Activated CD4-positive, alpha-beta memory T cell treated with anti-CD3 and anti-CD28 coated beads for 36 hours (primary cell): Measurements from ENCODE around the gene TACC2. TPM values are rescaled to one million over a fixed set of nuclear protein-coding genes. Genes with fewer than 3 reads are reported as not detected.

Experiments
- CTCF ChIA-PET: fragments of 350-600 bp; sonication (Branson Sonifier 250); formaldehyde crosslinking; loops from one replicate; lab custom pipeline; 2021; ENCODE audit warnings: antibody characterized with exemption, inconsistent platforms; lab: Charles Lee
- POLR2A ChIA-PET: fragments of 350-600 bp; sonication (Branson Sonifier 250); formaldehyde crosslinking; loops from one replicate; lab custom pipeline; 2021; ENCODE audit warnings: antibody characterized with exemption; lab: Charles Lee
- DNase-seq: peaks from one replicate; pipeline ENCODE4 v3.0.0-alpha.2; 2020
- H3K27ac Mint-ChIP-seq: one replicate; pipeline ENCODE4 v1.8.0; 2021; ENCODE audit warnings: mixed read lengths
- H3K27me3 Mint-ChIP-seq: one replicate; pipeline ENCODE4 v1.8.0; 2021; ENCODE audit warnings: mixed read lengths
- H3K36me3 Mint-ChIP-seq: one replicate; pipeline ENCODE4 v1.8.0; 2021; ENCODE audit warnings: mixed read lengths
- H3K4me1 Mint-ChIP-seq: one replicate; pipeline ENCODE4 v1.8.0; 2021; ENCODE audit warnings: low read depth, mixed read lengths
- H3K4me3 Mint-ChIP-seq: one replicate; pipeline ENCODE4 v1.8.0; 2021; ENCODE audit warnings: mild to moderate bottlenecking, mixed read lengths
- H3K9me3 Mint-ChIP-seq: one replicate; pipeline ENCODE4 v1.8.0; 2021; ENCODE audit warnings: mixed read lengths
- intact Hi-C: fragments of 100-400 bp; cut with micrococcal nuclease; formaldehyde crosslinking; loops from one replicate; pipeline ENCODE4 v1.15.1; 2023
- total RNA-seq, 2 experiments: library from RNA; stranded (reverse); gene quantifications; one replicate each; pipeline ENCODE4 v1.2.3, GENCODE V29; 2021

Gene TACC2
- total RNA-seq, 2 experiments from 2014 or later = not detected

GRCh38 chr10:122130474-122131110, 141.6 kb downstream of the TACC2 start:
- POLR2A ChIA-PET = no interaction called here
- intact Hi-C loops = no loop called here
- Mint-ChIP-seq H3K4me1 (no peaks in the 10 kb centered on the region), H3K4me3 (no peak overlapping the region), H3K36me3 (no peaks in the 10 kb centered on the region), H3K27ac (no peak overlapping the region), H3K27me3 (peaks cover 9% of the 10 kb centered on the region), H3K9me3 (no peaks in the 10 kb centered on the region)
- CTCF ChIA-PET = interaction anchor here (1.8 kb wide), 1 partner anchor 13 kb away, joined by 7 read pairs; no protein-coding TSS in a partner anchor
- DNase-seq = no peak

- POLR2A ChIA-PET = no interaction called here
- intact Hi-C loops = no loop called here
- CTCF ChIA-PET = interaction anchor here (1.6 kb wide), 1 partner anchor 10 kb away, joined by 4 read pairs; no protein-coding TSS in a partner anchor
- Mint-ChIP-seq H3K4me1 (no peaks in the 10 kb centered on the region), H3K27me3 (peaks cover 9% of the 10 kb centered on the region), H3K4me3 (no peak overlapping the region), H3K27ac (no peak overlapping the region), H3K9me3 (no peaks in the 10 kb centered on the region), H3K36me3 (no peaks in the 10 kb centered on the region)
- no peak for DNase-seq
Measured at GRCh38 chr10:122132331-122132755, 143.4 kb downstream of the TACC2 start.

GRCh38 chr10:122132882-122133565, 144.1 kb downstream of the TACC2 start:
- Mint-ChIP-seq H3K36me3 (no peaks in the 10 kb centered on the region), H3K27me3 (peaks cover 9% of the 10 kb centered on the region), H3K9me3 (no peaks in the 10 kb centered on the region), H3K27ac (no peak overlapping the region), H3K4me1 (no peaks in the 10 kb centered on the region), H3K4me3 (no peak overlapping the region)
- ChIA-PET POLR2A (no interaction called here), CTCF (interaction anchor here (1.6 kb wide), 1 partner anchor 10 kb away, joined by 4 read pairs; no protein-coding TSS in a partner anchor)
- no peak for DNase-seq
- intact Hi-C loops = no loop called here

- POLR2A ChIA-PET = no interaction called here
- H3K27ac Mint-ChIP-seq = no peak overlapping the region
- H3K36me3 Mint-ChIP-seq = no peaks in the 10 kb centered on the region
- H3K4me1 Mint-ChIP-seq = no peaks in the 10 kb centered on the region
- intact Hi-C loops = no loop called here
- no peak overlapping the region for H3K4me3 Mint-ChIP-seq
- DNase-seq = no peak
- no peaks in the 10 kb centered on the region for H3K9me3 Mint-ChIP-seq
- peaks cover 4% of the 10 kb centered on the region for H3K27me3 Mint-ChIP-seq
- CTCF ChIA-PET = no interaction called here
Measured at GRCh38 chr10:122135251-122136025, 146.5 kb downstream of the TACC2 start.

GRCh38 chr10:122138831-122139625, 150.1 kb downstream of the TACC2 start:
- Mint-ChIP-seq H3K9me3 (no peaks in the 10 kb centered on the region), H3K36me3 (no peaks in the 10 kb centered on the region), H3K27ac (no peak overlapping the region), H3K27me3 (peaks cover 3% of the 10 kb centered on the region), H3K4me3 (no peak overlapping the region), H3K4me1 (no peaks in the 10 kb centered on the region)
- ChIA-PET POLR2A (no interaction called here), CTCF (no interaction called here)
- DNase-seq = no peak
- intact Hi-C loops = no loop called here

GRCh38 chr10:122139627-122140170, 150.7 kb downstream of the TACC2 start:
- Mint-ChIP-seq H3K4me3 (no peak overlapping the region), H3K9me3 (no peaks in the 10 kb centered on the region), H3K4me1 (no peaks in the 10 kb centered on the region), H3K27ac (no peak overlapping the region), H3K36me3 (no peaks in the 10 kb centered on the region), H3K27me3 (peaks cover 3% of the 10 kb centered on the region)
- intact Hi-C loops = loop anchor here (10.0 kb wide), 1 partner anchor 295 kb away; no protein-coding TSS in a partner anchor
- POLR2A ChIA-PET = no interaction called here
- DNase-seq = no peak
- CTCF ChIA-PET = no interaction called here

GRCh38 chr10:122140461-122140902, 151.5 kb downstream of the TACC2 start:
- ChIA-PET POLR2A (no interaction called here), CTCF (no interaction called here)
- H3K9me3 Mint-ChIP-seq = peaks cover 5% of the 10 kb centered on the region
- H3K4me1 Mint-ChIP-seq = no peaks in the 10 kb centered on the region
- H3K36me3 Mint-ChIP-seq = no peaks in the 10 kb centered on the region
- no peak overlapping the region for H3K27ac Mint-ChIP-seq
- intact Hi-C loops = loop anchor here (10.0 kb wide), 1 partner anchor 294 kb away; no protein-coding TSS in a partner anchor
- peaks cover 2% of the 10 kb centered on the region for H3K27me3 Mint-ChIP-seq
- DNase-seq = no peak
- H3K4me3 Mint-ChIP-seq = no peak overlapping the region

GRCh38 chr10:122140941-122141623, 152.1 kb downstream of the TACC2 start:
- H3K4me1 Mint-ChIP-seq = no peaks in the 10 kb centered on the region
- no peak overlapping the region for H3K27ac Mint-ChIP-seq
- H3K9me3 Mint-ChIP-seq = peaks cover 5% of the 10 kb centered on the region
- ChIA-PET CTCF (interaction anchor here (1.2 to 1.6 kb wide), 2 partner anchors 10 to 129 kb away, joined by 4 to 7 read pairs; no protein-coding TSS in a partner anchor), POLR2A (no interaction called here)
- H3K4me3 Mint-ChIP-seq = no peak overlapping the region
- H3K27me3 Mint-ChIP-seq = peaks cover 2% of the 10 kb centered on the region
- no peaks in the 10 kb centered on the region for H3K36me3 Mint-ChIP-seq
- intact Hi-C loops = loop anchor here (10.0 kb wide), 1 partner anchor 294 kb away; no protein-coding TSS in a partner anchor
- no peak for DNase-seq

GRCh38 chr10:122141821-122142640, 153.1 kb downstream of the TACC2 start:
- intact Hi-C loops = loop anchor here (10.0 kb wide), 1 partner anchor 293 kb away; no protein-coding TSS in a partner anchor
- Mint-ChIP-seq H3K27ac (no peak overlapping the region), H3K9me3 (peaks cover 5% of the 10 kb centered on the region), H3K36me3 (no peaks in the 10 kb centered on the region), H3K27me3 (peaks cover 2% of the 10 kb centered on the region), H3K4me1 (no peaks in the 10 kb centered on the region), H3K4me3 (no peak overlapping the region)
- ChIA-PET CTCF (interaction anchor here (1.2 to 2.2 kb wide), 4 partner anchors 9 to 128 kb away, joined by 4 to 7 read pairs (median 6); no protein-coding TSS in a partner anchor), POLR2A (no interaction called here)
- DNase-seq = no peak

GRCh38 chr10:122142641-122143237, 153.8 kb downstream of the TACC2 start:
- DNase-seq = peak; percentile 35
- intact Hi-C loops = loop anchor here (10.0 kb wide), 1 partner anchor 292 kb away; no protein-coding TSS in a partner anchor
- CTCF ChIA-PET = interaction anchor here (0.7 to 2.2 kb wide), 5 partner anchors 8 to 127 kb away, joined by 3 to 7 read pairs (median 4); no protein-coding TSS in a partner anchor

More at GRCh38 chr10:122142641-122143237, 153.8 kb downstream of the TACC2 start:
- no peak overlapping the region for H3K4me3 Mint-ChIP-seq
- H3K27ac Mint-ChIP-seq = no peak overlapping the region
- H3K9me3 Mint-ChIP-seq = peaks cover 5% of the 10 kb centered on the region
- no peaks in the 10 kb centered on the region for H3K36me3 Mint-ChIP-seq
- peaks cover 2% of the 10 kb centered on the region for H3K27me3 Mint-ChIP-seq
- no peaks in the 10 kb centered on the region for H3K4me1 Mint-ChIP-seq
- POLR2A ChIA-PET = no interaction called here
